ENCODE results near the gene ANKS3. TPM values are rescaled to one million over a fixed set of nuclear protein-coding genes. Genes with fewer than 3 reads are reported as not detected.
"Not testable (repeated sequence)": the region's sequence is repeated elsewhere in the genome, so short reads cannot be mapped to it uniquely, and the experiment has no call there.

ANKS3 gene
- total and polyA plus RNA-seq, 2 donors (not counting 3 experiments of a cell fraction or from before 2014, with no cell fraction given): 13.9 to 24.0 TPM

GRCh38 chr16:4650443-4651074 lies 83.5 kb downstream of the ANKS3 start:
- H3K27me3 ChIP-seq (ENCODE audit: control insufficient read depth in 2 of 2, insufficient read depth in 2 of 2, low read length in 2 of 2); H3K9me1 ChIP-seq (replicated peaks; ENCODE audit: control insufficient read depth, extremely low read depth, insufficient read depth, low read length); H3K4me1 ChIP-seq (ENCODE audit: control insufficient read depth, extremely low read depth, insufficient read depth, low read length); H4K20me1 ChIP-seq (replicated peaks; ENCODE audit: control insufficient read depth, extremely low read depth, insufficient read depth, low read length); POLR2A ChIA-PET; BruUV-seq (replicated peaks); H3K9ac ChIP-seq (replicated peaks; ENCODE audit: extremely low read depth, insufficient read depth, low read length); H3K9me3 ChIP-seq (replicated peaks; ENCODE audit: control insufficient read depth, insufficient read depth, low read length); H2AFZ ChIP-seq (ENCODE audit: low read depth, low read length); FAIRE-seq; dilution Hi-C loops (cut with MboI; ENCODE audit: extremely low pct_ligation_motif_present, low sequenced_read_pairs); H3K4me3 ChIP-seq (replicated peaks in 1 of 3; ENCODE audit: insufficient read depth in 1 of 3, low read depth in 1 of 3, low read length in 3 of 3); H3K27ac ChIP-seq (ENCODE audit: insufficient read depth, low read depth, low read length); H3K4me2 ChIP-seq (ENCODE audit: insufficient read depth, low read length): not testable (repeated sequence)
- peaks cover 4 to 40% of the 10 kb centered on the region in 2 experiments for H3K36me3 ChIP-seq (ENCODE audit: control insufficient read depth in 2 of 2, extremely low read depth in 1 of 2, insufficient read depth in 2 of 2, low read length in 2 of 2)
- intact Hi-C loops (cut with micrococcal nuclease): loop anchor here (2.0 kb wide), 1 partner anchor 26 kb away; the partner anchor contains the start of gene MGRN1
- DNase-seq (ENCODE audit: low read depth, low spot score): peak; percentile 44
- CTCF ChIA-PET: interaction anchor here (0.6 to 1.9 kb wide), 8 partner anchors 9 to 118 kb away, joined by 3 to 14 read pairs (median 3); partner anchors contain the start of gene MGRN1
- TF ChIP-seq MAX (IDR thresholded peaks at IDR 0.05; ENCODE audit: insufficient read depth, insufficient read length): peak; percentile 45
- peak; percentile 81 to 82 for TF ChIP-seq CTCF (IDR thresholded peaks at IDR 0.05; ENCODE audit: extremely low read depth in 1 of 2, insufficient read depth in 1 of 2, low read depth in 1 of 2, low read length in 2 of 2)
- peaks cover 15% of the 10 kb centered on the region for H3K79me2 ChIP-seq (ENCODE audit: control insufficient read depth, insufficient read depth, low read length)

- H3K4me3 ChIP-seq (replicated peaks in 1 of 3; ENCODE audit: insufficient read depth in 1 of 3, low read depth in 1 of 3, low read length in 3 of 3): no peak overlapping the region
- TF ChIP-seq MYC (IDR thresholded peaks at IDR 0.05; ENCODE audit: low read depth, low read length) (no peak), POLR2AphosphoS5 (IDR thresholded peaks at IDR 0.05; ENCODE audit: insufficient read depth, low read depth, low read length) (no peak), JUN (IDR thresholded peaks at IDR 0.05; ENCODE audit: borderline replicate concordance, insufficient read depth, insufficient read length, low read depth) (no peak), CTCF (IDR thresholded peaks at IDR 0.05; ENCODE audit: extremely low read depth in 1 of 2, insufficient read depth in 1 of 2, low read depth in 1 of 2, low read length in 2 of 2) (no peak), EZH2 (IDR thresholded peaks at IDR 0.05; ENCODE audit: borderline replicate concordance, low read depth, low read length, severe bottlenecking) (no peak), GATA2 (IDR thresholded peaks at IDR 0.05; ENCODE audit: insufficient read depth, insufficient read length, low read depth, low read length) (no peak), FOS (IDR thresholded peaks at IDR 0.05; ENCODE audit: borderline replicate concordance, insufficient read depth, low read length) (no peak), MAX (IDR thresholded peaks at IDR 0.05; ENCODE audit: insufficient read depth, insufficient read length) (no peak), POLR2A (IDR thresholded peaks at IDR 0.05; ENCODE audit: low read depth, low read length) (no peak)
- POLR2A ChIA-PET: no interaction called here
- no peaks in the 10 kb centered on the region for H3K4me1 ChIP-seq (ENCODE audit: control insufficient read depth, extremely low read depth, insufficient read depth, low read length)
- H2AFZ ChIP-seq (ENCODE audit: low read depth, low read length): no peak overlapping the region
- BruUV-seq (replicated peaks): no TSS peak
- H4K20me1 ChIP-seq (replicated peaks; ENCODE audit: control insufficient read depth, extremely low read depth, insufficient read depth, low read length): no peaks in the 10 kb centered on the region
- intact Hi-C loops (cut with micrococcal nuclease): loop anchor here (2.0 kb wide), 1 partner anchor 25 kb away; the partner anchor contains the start of gene MGRN1
- no peaks in the 10 kb centered on the region for H3K27me3 ChIP-seq (ENCODE audit: control insufficient read depth in 2 of 2, insufficient read depth in 2 of 2, low read length in 2 of 2)
- no peak overlapping the region for H3K27ac ChIP-seq (ENCODE audit: insufficient read depth, low read depth, low read length)
- CTCF ChIA-PET: interaction anchor here (0.6 to 1.9 kb wide), 11 partner anchors 9 to 117 kb away, joined by 3 to 14 read pairs (median 3); partner anchors contain the start of gene MGRN1
- no peak overlapping the region for H3K4me2 ChIP-seq (ENCODE audit: insufficient read depth, low read length)
- no peak overlapping the region for H3K9ac ChIP-seq (replicated peaks; ENCODE audit: extremely low read depth, insufficient read depth, low read length)
- DNase-seq (ENCODE audit: low read depth, low spot score) (no peak), FAIRE-seq (no peak)
- H3K9me3 ChIP-seq (replicated peaks; ENCODE audit: control insufficient read depth, insufficient read depth, low read length): no peaks in the 10 kb centered on the region
- no peaks in the 10 kb centered on the region for H3K9me1 ChIP-seq (replicated peaks; ENCODE audit: control insufficient read depth, extremely low read depth, insufficient read depth, low read length)
- H3K36me3 ChIP-seq (ENCODE audit: control insufficient read depth in 2 of 2, extremely low read depth in 1 of 2, insufficient read depth in 2 of 2, low read length in 2 of 2): peaks cover 4 to 38% of the 10 kb centered on the region in 2 experiments
- peaks cover 20% of the 10 kb centered on the region for H3K79me2 ChIP-seq (ENCODE audit: control insufficient read depth, insufficient read depth, low read length)
- dilution Hi-C loops (cut with MboI; ENCODE audit: extremely low pct_ligation_motif_present, low sequenced_read_pairs): no loop called here
Measured at GRCh38 chr16:4649744-4650442, 84.2 kb downstream of the ANKS3 start.
